GM18951 (cell line): ENCODE data around the gene DNAJC5G.

Source experiments
- POLR2A ChIP-seq: IDR thresholded peaks from 4 replicates; pipeline ENCODE4 v1.6.1; 2011; ENCODE audit warnings: mild to moderate bottlenecking; ENCODE audit not compliant: insufficient read length, insufficient read depth; ENCODE audit errors: extremely low read depth
- in situ Hi-C: fragments of 300-500 bp; cut with MboI; formaldehyde crosslinking; loops from one replicate; pipeline ENCODE4 v1.12.0; 2022; ENCODE audit warnings: low sequenced_read_pairs, mixed read lengths, inconsistent platforms; ENCODE audit not compliant: unreplicated experiment

Gene DNAJC5G

GRCh38 chr2:27243391-27244130, 31.7 kb upstream of the DNAJC5G start:
- no peak for TF ChIP-seq POLR2A
- in situ Hi-C loops = no loop called here

GRCh38 chr2:27245116-27245515, 30.1 kb upstream of the DNAJC5G start:
- in situ Hi-C loops = no loop called here
- TF ChIP-seq POLR2A = no peak

GRCh38 chr2:27245626-27246025, 29.6 kb upstream of the DNAJC5G start:
- TF ChIP-seq POLR2A = no peak
- in situ Hi-C loops = no loop called here

GRCh38 chr2:27247893-27248292, 27.3 kb upstream of the DNAJC5G start:
- in situ Hi-C loops = no loop called here
- TF ChIP-seq POLR2A = no peak

- TF ChIP-seq POLR2A = no peak
- in situ Hi-C loops = no loop called here
Measured at GRCh38 chr2:27249159-27249890, 25.9 kb upstream of the DNAJC5G start.

GRCh38 chr2:27249891-27250651, 25.2 kb upstream of the DNAJC5G start:
- in situ Hi-C loops = no loop called here
- TF ChIP-seq POLR2A = no peak

GRCh38 chr2:27250652-27251379, 24.4 kb upstream of the DNAJC5G start:
- in situ Hi-C loops = no loop called here
- no peak for TF ChIP-seq POLR2A

- in situ Hi-C loops = no loop called here
- no peak for TF ChIP-seq POLR2A
Measured at GRCh38 chr2:27251766-27252165, 23.5 kb upstream of the DNAJC5G start.

GRCh38 chr2:27255187-27255586, 20.0 kb upstream of the DNAJC5G start:
- no peak for TF ChIP-seq POLR2A
- in situ Hi-C loops = no loop called here

GRCh38 chr2:27255660-27256059, 19.6 kb upstream of the DNAJC5G start:
- TF ChIP-seq POLR2A = no peak
- in situ Hi-C loops = no loop called here

GRCh38 chr2:27256855-27257454, 18.3 kb upstream of the DNAJC5G start:
- in situ Hi-C loops = no loop called here
- TF ChIP-seq POLR2A = no peak

GRCh38 chr2:27258051-27258450, 17.2 kb upstream of the DNAJC5G start:
- in situ Hi-C loops = no loop called here
- no peak for TF ChIP-seq POLR2A
